ENCODE results near the gene AKAP12.
A peak's percentile ranks its signal among the peaks of the same experiment; 100 is the strongest.

Gene AKAP12

GRCh38 chr6:151357758-151358436 lies 118.1 kb downstream of the AKAP12 start:
- Mint-ChIP-seq H3K27me3 (ENCODE audit: low read depth) (no peaks in the 10 kb centered on the region), H3K9me3 (no peaks in the 10 kb centered on the region), H3K4me1 (no peaks in the 10 kb centered on the region), H3K4me3 (no peak overlapping the region), H3K27ac (peak overlapping the region in 1 of 3 experiments; percentile 66), H3K36me3 (ENCODE audit: low read depth) (peaks cover 34% of the 10 kb centered on the region)
- no peak for TF ChIP-seq CTCF (IDR thresholded peaks at IDR 0.05; ENCODE audit: unreplicated experiment in 3 of 3)

GRCh38 chr6:151358475-151358874 lies 118.7 kb downstream of the AKAP12 start:
- Mint-ChIP-seq H3K4me1 (no peaks in the 10 kb centered on the region), H3K27me3 (ENCODE audit: low read depth) (no peaks in the 10 kb centered on the region), H3K4me3 (no peak overlapping the region), H3K27ac (no peak overlapping the region), H3K36me3 (ENCODE audit: low read depth) (peaks cover 34% of the 10 kb centered on the region), H3K9me3 (no peaks in the 10 kb centered on the region)
- no peak for TF ChIP-seq CTCF (IDR thresholded peaks at IDR 0.05; ENCODE audit: unreplicated experiment in 3 of 3)

- H3K4me1 Mint-ChIP-seq = no peaks in the 10 kb centered on the region
- peaks cover 36% of the 10 kb centered on the region for H3K36me3 Mint-ChIP-seq (ENCODE audit: low read depth)
- TF ChIP-seq CTCF (IDR thresholded peaks at IDR 0.05; ENCODE audit: unreplicated experiment in 3 of 3) = no peak
- H3K27me3 Mint-ChIP-seq (ENCODE audit: low read depth) = no peaks in the 10 kb centered on the region
- H3K4me3 Mint-ChIP-seq = no peak overlapping the region
- no peak overlapping the region for H3K27ac Mint-ChIP-seq
- H3K9me3 Mint-ChIP-seq = no peaks in the 10 kb centered on the region
These were observed 119.7 kb downstream of the AKAP12 start for GRCh38 chr6:151359486-151359885.

GRCh38 chr6:151365233-151365632 lies 125.5 kb downstream of the AKAP12 start:
- peaks cover 49% of the 10 kb centered on the region for H3K36me3 Mint-ChIP-seq (ENCODE audit: low read depth)
- TF ChIP-seq CTCF (IDR thresholded peaks at IDR 0.05; ENCODE audit: unreplicated experiment in 3 of 3) = no peak
- H3K4me3 Mint-ChIP-seq = no peak overlapping the region
- no peaks in the 10 kb centered on the region for H3K9me3 Mint-ChIP-seq
- no peaks in the 10 kb centered on the region for H3K4me1 Mint-ChIP-seq
- no peaks in the 10 kb centered on the region for H3K27me3 Mint-ChIP-seq (ENCODE audit: low read depth)
- H3K27ac Mint-ChIP-seq = no peak overlapping the region

GRCh38 chr6:151370509-151371078 lies 130.8 kb downstream of the AKAP12 start:
- peaks cover 2% of the 10 kb centered on the region for H3K9me3 Mint-ChIP-seq
- peak; percentile 34 to 40 (median 37) for TF ChIP-seq CTCF (IDR thresholded peaks at IDR 0.05; ENCODE audit: unreplicated experiment in 3 of 3)
- peaks cover 44% of the 10 kb centered on the region for H3K36me3 Mint-ChIP-seq (ENCODE audit: low read depth)
- H3K27me3 Mint-ChIP-seq (ENCODE audit: low read depth) = no peaks in the 10 kb centered on the region
- no peak overlapping the region for H3K4me3 Mint-ChIP-seq
- peaks cover 18% of the 10 kb centered on the region for H3K4me1 Mint-ChIP-seq
- H3K27ac Mint-ChIP-seq = peak overlapping the region in 1 of 3 experiments; percentile 25

GRCh38 chr6:151372164-151372563 lies 132.4 kb downstream of the AKAP12 start:
- peaks cover 2% of the 10 kb centered on the region for H3K9me3 Mint-ChIP-seq
- no peaks in the 10 kb centered on the region for H3K27me3 Mint-ChIP-seq (ENCODE audit: low read depth)
- H3K4me1 Mint-ChIP-seq = peaks cover 18% of the 10 kb centered on the region
- peak overlapping the region in 1 of 3 experiments; percentile 9 for H3K4me3 Mint-ChIP-seq
- peak overlapping the region; percentile 9 to 61 (median 30) for H3K27ac Mint-ChIP-seq
- no peak for TF ChIP-seq CTCF (IDR thresholded peaks at IDR 0.05; ENCODE audit: unreplicated experiment in 3 of 3)
- H3K36me3 Mint-ChIP-seq (ENCODE audit: low read depth) = peaks cover 41% of the 10 kb centered on the region
